EL (cell line): ENCODE data around the gene TOM1L1.
"Not testable (repeated sequence)": the region's sequence is repeated elsewhere in the genome, so short reads cannot be mapped to it uniquely, and the experiment has no call there.

Experiments used
- DNase-seq: peaks from one replicate; pipeline ENCODE4 v3.0.0-alpha.2; 2016

The TOM1L1 gene

GRCh38 chr17:54900457-54901229, at the start of gene TOM1L1:
Gene TOM1L1, plus strand, starts transcription at chr17:54900852. Its CDS starts 14 bp downstream, at chr17:54900866.
- DNase-seq = peak; percentile 80

DNA sequence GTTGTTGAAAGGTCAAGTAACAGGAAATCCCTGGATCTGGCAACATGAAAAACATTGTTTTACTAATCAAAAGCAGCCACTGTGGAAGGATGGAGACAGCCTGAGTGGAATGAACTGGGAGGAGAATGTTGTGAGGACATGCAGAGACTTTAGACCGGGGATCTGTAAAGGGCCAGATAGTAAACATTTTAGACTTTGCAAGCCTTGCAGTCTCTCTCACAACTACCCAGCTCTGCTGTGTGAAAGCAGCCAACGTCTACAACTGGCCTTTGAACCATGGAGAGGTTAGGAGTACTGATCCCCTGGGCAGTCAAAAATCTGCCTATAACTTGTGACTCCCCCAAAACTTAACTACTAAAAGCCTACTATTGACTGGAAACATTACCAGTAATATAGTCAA, 41.5 kb upstream of the TOM1L1 start:
- DNase-seq = no peak

GRCh38 chr17:54860617-54861470, 39.8 kb upstream of the TOM1L1 start:
- no peak for DNase-seq

- no peak for DNase-seq
Measured at GRCh38 chr17:54861471-54861983, 39.1 kb upstream of the TOM1L1 start.

GRCh38 chr17:54863176-54863575, 37.5 kb upstream of the TOM1L1 start:
- DNase-seq = no peak

GRCh38 chr17:54864070-54864469, 36.6 kb upstream of the TOM1L1 start:
- DNase-seq = no peak

DNA sequence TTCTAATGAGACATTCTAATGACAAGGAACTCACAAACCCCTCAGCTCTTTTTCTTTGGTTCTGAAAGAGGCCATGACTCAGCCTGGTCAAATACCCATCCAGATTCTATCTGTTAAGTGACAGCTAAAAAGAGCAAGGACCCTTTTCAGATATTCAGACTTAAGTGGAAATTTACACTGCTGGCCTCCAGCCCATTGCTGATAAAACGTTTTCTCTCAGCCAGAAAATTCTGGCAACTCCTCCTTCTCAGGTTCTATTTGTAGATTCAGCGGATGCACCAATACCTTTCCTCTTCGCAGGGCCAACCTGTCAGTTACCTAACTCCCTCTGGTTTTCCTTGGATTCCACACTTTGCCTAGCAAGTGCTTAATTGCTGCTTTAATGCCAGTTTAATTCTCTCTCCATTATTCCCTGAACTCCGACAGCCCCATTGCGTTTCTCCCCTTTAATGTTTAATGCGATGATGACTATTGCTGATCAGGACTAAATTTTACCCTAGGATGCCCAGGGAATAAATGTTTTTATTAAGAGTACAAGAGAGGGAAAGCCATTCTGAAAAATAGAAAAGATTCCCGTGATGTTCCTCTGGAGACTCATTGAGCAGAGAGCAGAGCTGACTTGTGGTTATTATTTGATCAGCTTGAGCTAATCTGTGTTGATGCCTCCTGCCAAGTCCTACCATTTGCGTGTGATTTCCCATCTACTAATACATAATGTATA, 35.9 kb upstream of the TOM1L1 start:
- no peak for DNase-seq

DNA sequence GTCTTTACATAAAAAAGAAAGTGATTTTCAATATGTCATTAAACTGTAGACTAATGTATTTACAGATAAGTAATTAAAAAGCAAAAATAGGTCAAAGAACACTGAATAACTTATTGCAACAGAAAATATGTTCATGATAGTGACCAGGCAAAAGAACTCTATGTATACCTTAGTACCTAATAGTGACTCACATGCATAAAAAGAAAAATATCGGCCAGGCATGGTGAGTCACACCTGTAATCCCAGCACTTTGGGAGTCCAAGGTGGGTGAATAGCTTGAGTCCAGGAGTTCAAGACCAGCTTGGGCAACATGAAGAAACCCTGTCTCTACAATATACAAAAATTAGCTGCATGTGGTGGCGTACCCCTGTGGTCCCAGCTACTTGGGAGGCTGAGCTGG, 33.0 kb upstream of the TOM1L1 start:
- no peak for DNase-seq

DNA sequence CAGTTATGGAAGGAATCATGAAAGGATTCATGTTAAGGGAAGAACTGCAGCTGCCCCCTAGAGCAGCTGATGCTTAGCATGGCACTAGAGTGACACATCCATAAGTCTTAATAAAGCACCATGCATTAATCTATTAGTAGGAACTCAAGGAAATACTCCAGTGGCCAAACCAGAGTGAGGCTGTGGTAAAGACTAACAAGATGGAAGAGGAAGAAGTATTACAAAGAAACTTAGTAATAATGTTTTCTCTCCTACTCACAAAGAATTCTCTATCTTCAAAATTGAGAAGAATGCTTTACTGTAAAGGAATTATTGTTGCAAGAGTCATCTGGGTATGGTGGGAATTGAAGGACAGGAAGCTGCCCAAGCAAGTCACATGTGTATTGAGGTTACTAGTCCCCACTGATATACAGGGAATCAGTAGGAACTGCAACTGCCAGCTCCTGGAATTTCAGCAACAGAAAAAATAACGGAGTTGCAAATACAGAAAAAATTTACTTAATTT, 29.9 kb upstream of the TOM1L1 start:
- no peak for DNase-seq

GRCh38 chr17:54875906-54876305, 24.7 kb upstream of the TOM1L1 start:
- DNase-seq = not testable (repeated sequence)

DNA sequence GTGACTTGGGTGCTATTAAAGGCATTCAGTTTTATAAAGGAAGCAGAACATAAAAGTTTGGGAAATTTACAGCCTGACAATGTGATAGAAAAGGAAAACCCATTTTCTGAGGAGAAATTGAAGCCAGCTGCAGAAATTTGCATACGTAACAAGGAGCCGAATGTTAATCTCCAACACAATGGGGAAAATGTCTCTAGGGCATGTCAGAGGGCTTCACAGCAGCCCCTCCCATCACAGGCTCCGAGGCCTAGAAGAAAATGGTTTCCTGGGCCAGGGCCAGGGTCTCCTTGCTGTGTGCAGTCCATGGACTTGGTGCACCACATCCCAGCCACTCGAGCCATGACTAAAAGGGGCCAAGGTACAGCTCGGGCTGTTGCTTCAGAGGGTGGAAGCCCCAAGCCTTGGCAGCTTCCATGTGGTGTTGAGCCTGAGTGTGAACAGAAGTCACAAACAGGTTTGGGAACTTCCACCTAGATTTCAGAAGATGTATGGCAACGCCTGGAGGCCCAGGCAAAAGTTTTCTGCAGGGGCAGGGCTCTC, 23.9 kb upstream of the TOM1L1 start:
- no peak for DNase-seq

- DNase-seq = no peak
Measured at GRCh38 chr17:54881255-54881972, 19.2 kb upstream of the TOM1L1 start.

- DNase-seq = no peak
Measured at GRCh38 chr17:54882371-54882770, 18.3 kb upstream of the TOM1L1 start.

- no peak for DNase-seq
Measured at GRCh38 chr17:54882950-54883349, 17.7 kb upstream of the TOM1L1 start.

GRCh38 chr17:54883939-54884338, 16.7 kb upstream of the TOM1L1 start:
- DNase-seq = no peak

DNA sequence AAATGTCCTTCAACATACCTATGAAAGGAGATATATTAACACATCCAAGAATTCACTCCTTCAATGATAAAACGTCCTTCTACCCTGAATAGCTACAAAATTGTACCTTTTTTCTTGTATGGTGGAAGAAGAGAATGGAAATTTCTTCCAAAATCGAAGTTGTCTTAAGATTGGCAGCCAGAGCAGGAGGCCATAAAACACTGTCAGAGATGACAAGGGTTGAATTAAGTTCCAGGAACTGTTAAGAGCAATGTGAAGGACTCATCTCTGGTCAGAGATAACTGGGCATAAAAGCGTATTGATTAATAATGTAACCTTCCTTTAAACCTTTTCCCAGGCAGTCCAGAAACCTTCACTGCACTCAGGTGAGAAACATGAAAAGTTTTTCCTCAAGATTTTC, 12.9 kb upstream of the TOM1L1 start:
- DNase-seq = no peak

- no peak for DNase-seq
Measured at GRCh38 chr17:54888254-54888653, 12.4 kb upstream of the TOM1L1 start.

- DNase-seq = no peak
Measured at GRCh38 chr17:54888981-54889380, 11.7 kb upstream of the TOM1L1 start.

GRCh38 chr17:54891176-54891821, 9.4 kb upstream of the TOM1L1 start:
- peak; percentile 70 for DNase-seq

DNA sequence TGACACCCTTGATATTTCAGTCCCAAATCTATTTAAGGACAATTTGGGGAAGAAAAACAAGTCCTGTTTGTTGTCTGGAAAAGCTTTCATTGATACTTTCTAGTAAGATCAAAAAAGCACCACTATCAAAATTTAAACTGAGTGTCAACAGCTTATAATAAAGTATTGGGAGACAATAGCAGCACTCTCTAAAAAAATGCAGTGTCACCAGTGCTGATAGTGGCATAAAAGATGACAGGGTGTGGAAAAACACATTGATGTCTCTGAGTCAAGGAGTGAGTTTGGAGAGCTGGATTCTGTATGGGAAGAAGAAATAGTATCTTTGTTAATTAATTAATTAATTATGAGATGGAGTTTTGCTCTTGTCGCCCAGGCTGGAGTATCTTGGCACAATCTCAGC, 8.3 kb upstream of the TOM1L1 start:
- DNase-seq = no peak

- DNase-seq = no peak
Measured at GRCh38 chr17:54898576-54898975, 2.1 kb upstream of the TOM1L1 start.

- DNase-seq = no peak
Measured at GRCh38 chr17:54899201-54899600, 1.5 kb upstream of the TOM1L1 start.
